PC-3 (cell line): ENCODE measurements around the gene C6orf52. TPM values are rescaled to one million over a fixed set of nuclear protein-coding genes. Genes with fewer than 3 reads are reported as not detected.
"Not testable (repeated sequence)": the region's sequence is repeated elsewhere in the genome, so short reads cannot be mapped to it uniquely, and the experiment has no call there.

ENCODE experiments used
- ATAC-seq: fragments of 200-7000 bp; cut with Tn5 transposase; 2 replicates; pipeline ENCODE4 v1.9.1; 2020; ENCODE audit warnings: mild to moderate bottlenecking, moderate library complexity
- BruUV-seq: library from RNA; stranded (reverse); fragments of 400-500 nt; replicated peaks from 2 replicates; lab custom pipeline; 2021; lab: Mats Ljungman, UMichigan
- CTCF ChIA-PET: fragments of 300-600 bp; sonication (Branson Sonifier 250); formaldehyde crosslinking; loops from one replicate; lab custom pipeline; 2022; ENCODE audit warnings: antibody characterized with exemption; lab: Charles Lee
- POLR2A ChIA-PET: fragments of 300-600 bp; sonication (Branson Sonifier 250); formaldehyde crosslinking; loops from one replicate; lab custom pipeline; 2022; ENCODE audit warnings: antibody characterized with exemption; ENCODE audit not compliant: unreplicated experiment; lab: Charles Lee
- DNase-seq: peaks from one replicate; pipeline ENCODE4 v3.0.0-alpha.2; 2015
- H2AFZ ChIP-seq: fragments of 300-600 bp; sonication (generic); 2 replicates; pipeline ENCODE4 v1.6.0; 2016; ENCODE audit warnings: antibody characterized with exemption, low read length
- H3F3A ChIP-seq: fragments of 300-600 bp; sonication (generic); one replicate; pipeline ENCODE4 v1.6.0; 2017; ENCODE audit warnings: antibody characterized with exemption, low read length, control low read depth, mild to moderate bottlenecking; ENCODE audit not compliant: unreplicated experiment
- H3K27ac ChIP-seq: fragments of 300-600 bp; sonication (generic); 2 replicates; pipeline ENCODE4 v1.5.1; 2016; ENCODE audit warnings: mild to moderate bottlenecking, low read length
- H3K27me3 ChIP-seq: fragments of 300-600 bp; sonication (generic); 2 replicates; pipeline ENCODE4 v1.6.1; 2016; ENCODE audit warnings: low read length, mixed read lengths
- H3K36me3 ChIP-seq: fragments of 300-600 bp; sonication (generic); 2 replicates; pipeline ENCODE4 v1.6.1; 2016; ENCODE audit warnings: low read depth, mixed run types, low read length, mixed read lengths
- H3K4me1 ChIP-seq: fragments of 300-600 bp; sonication (generic); 2 replicates; pipeline ENCODE4 v1.5.1; 2016; ENCODE audit warnings: low read length; ENCODE audit not compliant: insufficient read depth
- H3K4me2 ChIP-seq: fragments of 300-600 bp; sonication (generic); 2 replicates; pipeline ENCODE4 v1.6.0; 2016; ENCODE audit warnings: low read length
- H3K4me3 ChIP-seq: fragments of 300-600 bp; sonication (generic); 2 replicates; pipeline ENCODE4 v1.5.1; 2016; ENCODE audit warnings: mild to moderate bottlenecking, low read length, mixed read lengths
- H3K79me2 ChIP-seq: fragments of 300-600 bp; sonication (generic); 2 replicates; pipeline ENCODE4 v1.6.1; 2017; ENCODE audit warnings: low read length, mixed read lengths
- H3K9ac ChIP-seq: fragments of 300-600 bp; sonication (generic); 2 replicates; pipeline ENCODE4 v1.6.0; 2016; ENCODE audit warnings: mild to moderate bottlenecking, low read length
- H3K9me2 ChIP-seq: fragments of 300-600 bp; sonication (generic); replicated peaks from 2 replicates; pipeline ENCODE4 v1.6.1; 2016; ENCODE audit warnings: mixed run types, low read length, mixed read lengths
- H3K9me3 ChIP-seq: fragments of 300-600 bp; sonication (generic); 2 replicates; pipeline ENCODE4 v1.6.1; 2016; ENCODE audit warnings: low read length, mixed read lengths
- H4K20me1 ChIP-seq: fragments of 300-600 bp; sonication (generic); 2 replicates; pipeline ENCODE4 v1.6.1; 2016; ENCODE audit warnings: low read length, mixed read lengths
- CTCF ChIP-seq: fragments of 300-600 bp; sonication (generic); conservative IDR thresholded peaks from 2 replicates; pipeline ENCODE4 v1.5.1; 2017; ENCODE audit warnings: antibody characterized with exemption, low read depth, mild to moderate bottlenecking, low read length
- EZH2 ChIP-seq: fragments of 300-600 bp; sonication (generic); IDR thresholded peaks from one replicate; pipeline ENCODE4 v1.6.1; 2017; ENCODE audit warnings: antibody characterized with exemption, mild to moderate bottlenecking, low read length; ENCODE audit not compliant: unreplicated experiment
- EZH2phosphoT487 ChIP-seq: fragments of 300-600 bp; sonication (generic); IDR thresholded peaks from 2 replicates; pipeline ENCODE4 v1.6.1; 2018; ENCODE audit warnings: mild to moderate bottlenecking, antibody characterized with exemption, low read length, borderline replicate concordance
- intact Hi-C: fragments of 100-400 bp; cut with micrococcal nuclease; formaldehyde crosslinking; loops from 2 replicates; pipeline ENCODE4 v1.9.0; 2023
- total RNA-seq: library from RNA; depleted of rRNA; stranded (reverse); fragments of >200 nt; gene quantifications from 2 replicates; pipeline ENCODE4 v1.2.3, GENCODE V29; 2014

C6orf52 gene
- total RNA-seq, 1 experiment from 2014 or later, result 0.80 TPM

- Histone ChIP-seq H3K9me3 (0 out of 2 replicates have a peak, but pooled peaks cover 5% of the 10 kb centered on the region), H3K79me2 (peaks cover 32% of the 10 kb centered on the region), H3K4me1 (peaks cover 24% of the 10 kb centered on the region), H3K9ac (peak overlapping the region; percentile 93), H4K20me1 (no peaks in the 10 kb centered on the region), H3K9me2 (no peaks in the 10 kb centered on the region), H3K27ac (peak overlapping the region; percentile 67), H3K27me3 (no peaks in the 10 kb centered on the region), H3K4me2 (peak overlapping the region; percentile 88), H3K4me3 (peak overlapping the region; percentile 88), H2AFZ (peak overlapping the region; percentile 91), H3K36me3 (peaks cover 3% of the 10 kb centered on the region; the same call in 1 of the 2 replicates), H3F3A (no peaks in the 10 kb centered on the region)
- POLR2A ChIA-PET, result interaction anchor here (0.5 to 1.5 kb wide), 6 partner anchors 25 to 315 kb away, joined by 3 to 15 read pairs (median 6); partner anchors contain the start of genes C6orf52, PAK1IP1 and TMEM14B
- BruUV-seq, result no TSS peak
- DNase-seq (no peak), ATAC-seq (no peak)
- intact Hi-C loops, result loop anchor here (1.0 to 2.0 kb wide), 3 partner anchors 25 to 79 kb away; partner anchors contain the start of genes C6orf52, PAK1IP1 and TMEM14B
- CTCF ChIA-PET, result interaction anchor here (1.0 kb wide), 1 partner anchor 79 kb away, joined by 4 read pairs; no protein-coding TSS in a partner anchor
- TF ChIP-seq CTCF, result no peak
- TF ChIP-seq EZH2, result no peak
- no peak for TF ChIP-seq EZH2phosphoT487
Observed at GRCh38 chr6:10721850-10722569, 27.6 kb upstream of the C6orf52 start.

GRCh38 chr6:10720960-10721849 lies 26.8 kb upstream of the C6orf52 start:
- intact Hi-C loops, H3K9me3 ChIP-seq, H3K27me3 ChIP-seq, H3K9me2 ChIP-seq, H4K20me1 ChIP-seq, H3K36me3 ChIP-seq, H3F3A ChIP-seq, BruUV-seq, CTCF ChIA-PET, ATAC-seq: not testable (repeated sequence)
- POLR2A ChIA-PET, result interaction anchor here (0.7 kb wide), 1 partner anchor 79 kb away, joined by 13 read pairs; no protein-coding TSS in a partner anchor
- H3K4me3 ChIP-seq, result peak overlapping the region; percentile 74
- DNase-seq, result peak; percentile 45
- peaks cover 24% of the 10 kb centered on the region for H3K4me1 ChIP-seq
- peak overlapping the region; percentile 86 for H2AFZ ChIP-seq
- H3K27ac ChIP-seq, result peak overlapping the region; percentile 29
- H3K9ac ChIP-seq, result peak overlapping the region; percentile 77
- peak overlapping the region; percentile 88 for H3K4me2 ChIP-seq
- H3K79me2 ChIP-seq, result peaks cover 32% of the 10 kb centered on the region

GRCh38 chr6:10720265-10720959 lies 26.0 kb upstream of the C6orf52 start:
- peak overlapping the region; percentile 74 for H3K4me3 ChIP-seq

More at GRCh38 chr6:10720265-10720959, 26.0 kb upstream of the C6orf52 start:
- H3F3A ChIP-seq, result no peaks in the 10 kb centered on the region
- peaks cover 24% of the 10 kb centered on the region for H3K79me2 ChIP-seq
- no TSS peak for BruUV-seq
- ChIA-PET POLR2A (interaction anchor here (0.6 to 1.2 kb wide), 2 partner anchors 10 to 38 kb away, joined by 4 to 5 read pairs; no protein-coding TSS in a partner anchor), CTCF (no interaction called here)
- H3K9me3 ChIP-seq, result 0 out of 2 replicates have a peak, but pooled peaks cover 5% of the 10 kb centered on the region
- no peaks in the 10 kb centered on the region for H3K9me2 ChIP-seq
- H3K4me1 ChIP-seq, result peaks cover 24% of the 10 kb centered on the region
- no peaks in the 10 kb centered on the region for H3K27me3 ChIP-seq
- peak overlapping the region; percentile 29 for H3K27ac ChIP-seq
- H3K36me3 ChIP-seq, result no peaks in the 10 kb centered on the region
- TF ChIP-seq EZH2phosphoT487 (no peak), CTCF (no peak), EZH2 (no peak)
- intact Hi-C loops, result no loop called here
- H3K9ac ChIP-seq, result peak overlapping the region; percentile 77
- H3K4me2 ChIP-seq, result peak overlapping the region; percentile 87
- peak overlapping the region; percentile 86 for H2AFZ ChIP-seq
- H4K20me1 ChIP-seq, result no peaks in the 10 kb centered on the region
- DNase-seq, result peak; percentile 43
- peak; percentile 18 for ATAC-seq
